Effector memory CD4-positive, alpha-beta T cell (primary cell): ENCODE measurements around the gene SPTB.
A peak's percentile ranks its signal among the peaks of the same experiment; 100 is the strongest.

Source experiments
- DNase-seq, 3 donors: peaks; one replicate each; pipeline ENCODE4 v3.0.0-alpha.2; 2020
- H3K27ac ChIP-seq: 2 replicates; pipeline ENCODE4 v1.7.0; 2013; ENCODE audit warnings: mild to moderate bottlenecking, low read length, moderate library complexity; ENCODE audit not compliant: insufficient read depth, poor library complexity, severe bottlenecking
- H3K27me3 ChIP-seq: replicated peaks from 2 replicates; pipeline ENCODE4 v1.7.0; 2013; ENCODE audit warnings: mild to moderate bottlenecking, low read length; ENCODE audit not compliant: insufficient read depth, control insufficient read depth, poor library complexity, severe bottlenecking
- H3K36me3 ChIP-seq: 2 replicates; pipeline ENCODE4 v1.7.0; 2013; ENCODE audit warnings: mild to moderate bottlenecking, low read length, moderate library complexity; ENCODE audit not compliant: control insufficient read depth, insufficient read depth
- H3K4me1 ChIP-seq: 2 replicates; pipeline ENCODE4 v1.7.0; 2013; ENCODE audit warnings: low read length, mild to moderate bottlenecking; ENCODE audit not compliant: control insufficient read depth, insufficient read depth, poor library complexity, severe bottlenecking
- H3K4me3 ChIP-seq: 2 replicates; pipeline ENCODE4 v1.7.0; 2013; ENCODE audit warnings: low read length, low read depth, mild to moderate bottlenecking; ENCODE audit not compliant: insufficient read depth, poor library complexity, severe bottlenecking
- H3K9me3 ChIP-seq: 2 replicates; pipeline ENCODE4 v1.7.0; 2013; ENCODE audit warnings: mild to moderate bottlenecking, low read length, moderate library complexity; ENCODE audit not compliant: control insufficient read depth
- total RNA-seq, 3 donors: gene quantifications; one replicate each; lab custom pipeline; 2026; lab: John Stamatoyannopoulos, UW

Gene SPTB
- 0.35 to 3.3 (median 0.97) reads per million in 3 donors for total RNA-seq

DNA sequence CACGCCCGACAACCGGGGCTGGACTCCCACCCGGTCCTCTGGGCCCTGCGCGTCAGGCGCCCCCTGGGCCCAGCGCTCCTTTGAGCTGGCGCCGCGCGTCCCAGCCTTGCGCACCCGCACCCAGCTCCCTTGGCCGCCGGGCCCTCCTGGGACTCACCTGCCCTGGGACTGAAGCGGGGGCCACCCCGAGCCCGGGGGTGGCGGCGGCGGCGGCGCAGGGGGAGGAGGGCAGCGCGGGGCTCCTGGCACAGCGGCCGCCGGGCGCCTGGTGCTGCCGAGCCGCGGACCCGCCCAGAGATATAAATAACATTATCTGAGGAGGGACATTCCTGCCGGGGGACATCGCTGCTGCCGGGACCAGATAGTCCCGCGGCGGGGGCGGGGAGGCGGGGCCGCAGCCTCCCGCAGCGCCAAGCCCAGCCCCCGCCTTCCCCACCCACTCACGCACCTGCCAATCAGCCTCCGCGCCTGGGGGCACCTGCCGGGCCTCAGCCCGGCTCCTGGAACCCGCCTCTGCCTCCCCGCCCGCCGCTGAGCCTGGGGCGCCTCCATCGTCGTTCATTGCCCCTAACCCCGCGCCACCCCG lies at the start of gene SPTB:
SPTB (minus strand) TSS at position 273 of the 586 bp plus-strand sequence. CDS start 56,813 bp downstream, outside the sequence.
- Histone ChIP-seq H3K27ac (no peak within 1 kb of the TSS), H3K9me3 (no peaks in the 10 kb centered on the region), H3K4me3 (peak within 1 kb of the TSS; percentile 87), H3K27me3 (peaks cover 2% of the 10 kb centered on the region), H3K36me3 (no peaks in the 10 kb centered on the region), H3K4me1 (peaks cover 11% of the 10 kb centered on the region)
- DNase-seq, result peak; percentile 25 to 47 (median 35)

DNA sequence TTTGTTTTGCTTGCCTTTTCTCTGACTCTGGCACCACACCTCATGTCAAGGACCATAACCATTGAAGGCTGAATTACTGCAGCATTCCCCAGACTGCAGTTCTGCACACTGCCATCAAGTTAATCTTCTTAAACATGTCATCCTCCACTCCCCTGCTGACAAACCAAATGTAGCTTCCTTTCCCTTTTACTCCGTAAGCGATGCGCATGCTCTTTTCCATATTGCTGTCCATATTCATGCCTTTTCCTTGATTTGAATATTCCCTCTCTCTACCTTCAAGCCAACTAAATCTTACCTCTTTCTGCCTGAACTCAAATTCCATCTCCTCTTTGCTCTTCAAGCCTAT lies 49.3 kb upstream of the SPTB start:
- Histone ChIP-seq H3K4me1 (peaks cover 18% of the 10 kb centered on the region), H3K27me3 (no peaks in the 10 kb centered on the region), H3K36me3 (peaks cover 75% of the 10 kb centered on the region), H3K4me3 (peak overlapping the region; percentile 9), H3K9me3 (no peaks in the 10 kb centered on the region), H3K27ac (peak overlapping the region; percentile 33)
- no peak for DNase-seq

DNA sequence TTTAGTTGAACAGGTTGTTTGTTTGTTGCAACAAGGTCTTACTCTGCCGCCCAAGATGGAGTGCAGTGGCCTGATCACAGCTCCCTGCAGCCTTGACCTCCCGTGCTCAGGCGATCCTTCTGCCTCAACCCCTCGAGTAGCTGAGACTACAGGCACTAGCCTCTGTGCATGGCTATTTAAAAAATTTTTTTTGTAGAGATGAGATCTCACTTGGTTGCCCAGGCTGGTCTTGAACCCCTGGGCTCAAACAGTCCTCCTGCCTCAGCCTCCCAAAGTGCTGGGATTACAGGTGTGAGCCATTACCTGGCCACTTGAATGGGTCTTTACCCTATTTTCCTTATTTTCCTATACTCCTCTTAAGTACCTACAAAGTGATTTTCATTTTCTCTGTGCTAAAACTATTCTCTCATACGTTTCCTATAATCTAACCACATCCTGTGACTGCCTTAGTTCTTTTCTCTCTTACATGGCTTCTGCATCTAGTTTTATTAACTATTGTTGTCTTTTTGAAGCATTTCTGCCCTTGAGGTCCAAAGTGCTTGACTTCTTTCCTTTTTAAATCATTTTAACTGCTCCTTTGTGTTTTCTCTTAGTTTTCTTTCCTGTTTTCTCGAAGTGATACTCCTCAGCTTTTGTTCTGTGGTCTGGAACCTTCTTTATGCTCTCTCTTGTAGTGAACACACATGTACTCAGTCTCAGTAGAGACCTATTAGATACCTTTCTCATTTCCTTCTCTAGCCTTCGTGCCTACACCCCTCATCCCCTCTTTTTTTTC lies 48.7 kb upstream of the SPTB start:
- DNase-seq, result no peak
- H3K4me1 ChIP-seq, result peaks cover 18% of the 10 kb centered on the region
- peaks cover 72% of the 10 kb centered on the region for H3K36me3 ChIP-seq
- H3K4me3 ChIP-seq, result peak overlapping the region; percentile 9
- H3K27ac ChIP-seq, result peak overlapping the region; percentile 33
- H3K9me3 ChIP-seq, result no peaks in the 10 kb centered on the region
- H3K27me3 ChIP-seq, result no peaks in the 10 kb centered on the region

DNA sequence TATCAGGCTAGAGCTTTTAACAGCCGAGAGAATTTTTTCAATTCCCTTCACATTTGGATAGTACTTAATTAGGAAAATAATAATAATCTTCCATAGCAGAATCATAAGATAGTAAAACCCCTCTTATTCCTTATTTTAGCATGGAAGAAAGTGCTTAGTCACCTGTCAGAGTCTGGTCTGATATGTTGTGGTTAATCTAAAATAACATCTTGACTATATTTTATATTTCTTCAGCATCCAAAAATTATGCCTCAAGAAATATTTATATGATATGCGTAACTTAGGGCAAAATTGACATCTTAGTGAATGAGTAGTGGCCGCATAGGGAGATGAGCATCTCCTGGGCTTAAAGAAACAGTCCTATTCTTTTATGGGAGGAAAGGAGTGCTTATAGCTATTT lies 47.3 kb upstream of the SPTB start:
- Histone ChIP-seq H3K27ac (no peak overlapping the region), H3K4me1 (peaks cover 18% of the 10 kb centered on the region), H3K36me3 (peaks cover 58% of the 10 kb centered on the region), H3K27me3 (no peaks in the 10 kb centered on the region), H3K9me3 (no peaks in the 10 kb centered on the region), H3K4me3 (no peak overlapping the region)
- no peak for DNase-seq

DNA sequence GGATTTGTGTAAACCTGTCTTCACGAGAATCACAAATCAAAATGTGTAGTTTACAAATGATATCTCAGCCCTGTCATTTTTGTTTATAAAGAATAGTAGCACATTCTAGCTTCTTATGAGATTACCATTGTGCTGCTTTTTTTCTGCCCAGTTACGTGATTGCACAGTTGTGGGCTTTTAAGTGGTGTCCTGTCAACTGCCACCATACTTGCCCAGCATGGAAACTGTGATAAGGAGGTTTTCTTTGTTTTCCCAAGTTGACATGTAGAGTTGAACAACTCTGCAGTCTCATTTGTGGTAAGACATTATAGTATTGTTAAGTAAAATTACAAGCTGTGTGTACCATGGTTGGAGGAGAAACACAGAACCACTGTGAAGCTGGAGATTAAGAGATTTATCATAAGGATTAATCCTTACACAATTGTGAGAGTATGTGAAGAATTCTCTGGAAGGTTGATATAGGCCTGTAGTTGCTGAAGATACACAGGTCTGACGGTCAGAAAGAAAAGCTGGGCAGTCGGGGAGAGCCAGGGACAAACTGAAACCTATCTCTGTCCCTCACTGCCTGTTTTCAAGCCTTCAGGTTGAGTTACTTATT lies 46.8 kb upstream of the SPTB start:
- H3K27me3 ChIP-seq, result no peaks in the 10 kb centered on the region
- peaks cover 18% of the 10 kb centered on the region for H3K4me1 ChIP-seq
- no peak overlapping the region for H3K4me3 ChIP-seq
- no peaks in the 10 kb centered on the region for H3K9me3 ChIP-seq
- peaks cover 53% of the 10 kb centered on the region for H3K36me3 ChIP-seq
- no peak for DNase-seq
- H3K27ac ChIP-seq, result no peak overlapping the region

DNA sequence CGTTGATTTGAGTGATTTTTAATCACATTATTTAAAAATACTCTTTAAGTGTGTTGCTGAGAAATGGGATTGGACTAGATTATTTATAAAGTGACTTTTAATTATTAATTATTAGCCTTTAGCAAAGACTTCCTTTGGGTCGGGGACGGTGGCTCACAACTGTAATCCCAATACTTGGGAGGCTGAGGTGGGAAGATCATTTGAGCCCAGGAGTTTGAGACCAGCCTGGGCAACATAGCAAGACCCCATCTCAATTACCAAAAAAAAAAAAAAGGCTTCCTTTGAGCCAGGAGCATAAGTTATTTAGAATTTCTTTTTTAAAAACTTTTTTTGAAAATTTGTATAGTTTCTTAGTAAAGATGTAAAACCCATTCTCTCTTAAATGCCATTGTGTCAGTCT lies 43.3 kb upstream of the SPTB start:
- Histone ChIP-seq H3K36me3 (peaks cover 36% of the 10 kb centered on the region), H3K9me3 (no peaks in the 10 kb centered on the region), H3K4me1 (peaks cover 2% of the 10 kb centered on the region), H3K27ac (no peak overlapping the region), H3K4me3 (no peak overlapping the region), H3K27me3 (no peaks in the 10 kb centered on the region)
- DNase-seq, result no peak

DNA sequence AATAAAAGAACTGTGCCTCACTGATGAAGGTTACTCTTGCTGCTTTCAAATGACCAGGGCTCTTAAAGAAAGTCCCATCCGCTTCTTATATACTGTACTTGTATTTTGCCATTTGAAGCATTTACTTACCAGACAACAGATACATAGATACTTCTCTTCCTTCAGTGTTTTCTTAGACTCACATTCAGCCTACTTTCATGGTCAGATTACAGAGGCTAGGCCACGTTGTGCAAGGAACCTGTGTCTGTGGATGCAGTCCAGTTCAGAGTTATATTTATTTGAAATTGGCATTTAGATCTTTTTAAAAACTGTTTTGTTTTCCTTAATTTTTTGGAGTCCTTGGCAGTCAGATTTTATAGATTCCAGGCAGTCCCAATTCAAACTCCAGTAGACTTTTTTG lies 40.8 kb upstream of the SPTB start:
- no peaks in the 10 kb centered on the region for H3K27me3 ChIP-seq
- peaks cover 17% of the 10 kb centered on the region for H3K36me3 ChIP-seq
- no peaks in the 10 kb centered on the region for H3K9me3 ChIP-seq
- H3K27ac ChIP-seq, result no peak overlapping the region
- DNase-seq, result no peak
- peaks cover 6% of the 10 kb centered on the region for H3K4me1 ChIP-seq
- H3K4me3 ChIP-seq, result no peak overlapping the region

DNA sequence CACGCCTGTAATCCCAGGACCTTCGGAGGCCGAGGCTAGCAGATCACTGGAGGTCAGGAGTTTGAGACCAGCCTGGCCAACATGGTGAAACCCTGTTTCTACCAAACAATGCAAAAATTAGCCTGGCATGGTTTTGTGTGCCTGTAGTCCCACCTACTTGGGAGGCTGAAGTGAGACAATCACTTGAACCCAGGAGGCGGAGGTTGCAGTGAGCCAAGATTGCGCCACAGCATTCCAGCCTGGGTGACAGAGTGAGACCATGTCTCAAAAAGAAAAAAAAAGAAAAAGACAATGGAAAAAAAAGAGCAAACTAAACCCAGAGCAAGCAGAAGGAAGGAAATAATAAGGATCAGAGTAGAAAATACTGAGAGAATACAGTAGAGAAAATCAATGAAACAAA lies 39.9 kb upstream of the SPTB start:
- H3K36me3 ChIP-seq, result peaks cover 9% of the 10 kb centered on the region
- H3K9me3 ChIP-seq, result no peaks in the 10 kb centered on the region
- peaks cover 14% of the 10 kb centered on the region for H3K4me1 ChIP-seq
- no peak overlapping the region for H3K4me3 ChIP-seq
- H3K27ac ChIP-seq, result no peak overlapping the region
- H3K27me3 ChIP-seq, result no peaks in the 10 kb centered on the region
- DNase-seq, result no peak

DNA sequence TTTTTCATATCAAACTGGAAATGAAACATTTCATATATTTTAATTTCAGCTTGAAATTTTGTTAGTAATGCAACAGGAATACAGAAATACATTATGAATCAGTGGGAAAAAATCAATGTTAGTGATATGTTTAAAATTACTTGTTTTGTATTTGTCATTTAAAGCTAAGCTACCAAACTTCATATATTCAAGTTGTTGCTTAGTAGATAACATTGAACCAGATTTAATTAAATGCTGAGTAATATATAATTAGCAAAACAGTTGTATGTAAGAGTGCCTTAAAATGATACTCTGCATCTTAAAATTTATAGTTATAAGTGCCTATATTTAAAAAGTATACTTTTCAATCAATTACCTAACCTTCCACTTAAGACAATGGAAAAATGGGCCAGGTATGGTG lies 39.5 kb upstream of the SPTB start:
- Histone ChIP-seq H3K27ac (no peak overlapping the region), H3K36me3 (peaks cover 8% of the 10 kb centered on the region), H3K4me3 (no peak overlapping the region), H3K9me3 (no peaks in the 10 kb centered on the region), H3K4me1 (peaks cover 14% of the 10 kb centered on the region), H3K27me3 (no peaks in the 10 kb centered on the region)
- DNase-seq, result no peak

DNA sequence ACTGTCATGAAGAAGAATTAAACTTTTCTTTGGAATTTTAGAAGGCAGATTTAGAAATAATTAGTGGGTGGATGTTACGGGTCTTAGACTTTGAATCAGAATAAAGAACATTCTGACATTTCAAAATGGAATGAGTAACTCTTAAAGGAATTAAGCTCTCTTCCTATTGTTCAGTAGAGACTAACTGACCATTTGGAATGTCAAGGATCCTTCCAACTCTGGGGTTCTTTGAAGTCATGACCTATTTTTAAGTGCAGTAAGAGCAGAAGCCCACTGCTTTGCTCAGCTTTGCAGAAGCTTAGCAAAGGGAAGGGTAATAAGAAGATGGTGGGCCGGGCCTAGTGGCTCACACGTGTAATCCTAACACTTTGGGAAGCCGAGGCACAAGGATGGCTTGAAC lies 38.5 kb upstream of the SPTB start:
- H3K4me1 ChIP-seq, result peaks cover 14% of the 10 kb centered on the region
- peaks cover 3% of the 10 kb centered on the region for H3K36me3 ChIP-seq
- no peaks in the 10 kb centered on the region for H3K9me3 ChIP-seq
- H3K4me3 ChIP-seq, result no peak overlapping the region
- no peak overlapping the region for H3K27ac ChIP-seq
- no peak for DNase-seq
- no peaks in the 10 kb centered on the region for H3K27me3 ChIP-seq
